ENCODE data around the gene CUTA.

CUTA gene

GRCh38 chr6:33467091-33467490 lies 49.2 kb upstream of the CUTA start:
- TF ChIP-seq ZNF610 (tag by site-specific recombination; IDR thresholded peaks at IDR 0.05; ENCODE audit: borderline replicate concordance) (no peak), ZNF37A (tag by site-specific recombination; IDR thresholded peaks at IDR 0.05) (no peak), ZNF148 (tag by site-specific recombination; IDR thresholded peaks at IDR 0.05; ENCODE audit: borderline replicate concordance) (no peak), ZNF423 (tag by site-specific recombination; IDR thresholded peaks at IDR 0.05) (no peak), ZNF146 (tag by site-specific recombination; IDR thresholded peaks at IDR 0.05) (no peak), ZNF394 (tag by site-specific recombination; IDR thresholded peaks at IDR 0.05; ENCODE audit: borderline replicate concordance) (no peak), ZNF391 (tag by site-specific recombination; IDR thresholded peaks at IDR 0.05; ENCODE audit: borderline replicate concordance, low read depth) (no peak), YY2 (tag by site-specific recombination; IDR thresholded peaks at IDR 0.05) (no peak), REPIN1 (tag by site-specific recombination; IDR thresholded peaks at IDR 0.05; ENCODE audit: low read depth) (no peak), ZBTB11 (tag by site-specific recombination; conservative IDR thresholded peaks at IDR 0.05; ENCODE audit: low read depth) (no peak), ZNF18 (tag by site-specific recombination; IDR thresholded peaks at IDR 0.05) (no peak), GLIS1 (tag by site-specific recombination; IDR thresholded peaks at IDR 0.05) (no peak), ZBTB26 (tag by site-specific recombination; optimal IDR thresholded peaks at IDR 0.05) (no peak), ZNF830 (tag by site-specific recombination; IDR thresholded peaks at IDR 0.05; ENCODE audit: low read depth) (no peak), ZFP41 (tag by site-specific recombination; IDR thresholded peaks at IDR 0.05; ENCODE audit: borderline replicate concordance) (no peak), ZNF544 (tag by site-specific recombination; IDR thresholded peaks at IDR 0.05) (no peak)
- no peaks in the 10 kb centered on the region for H3K9me3 ChIP-seq (ENCODE audit: control insufficient read depth, insufficient read depth, low read depth, low read length)
- ChIA-PET CTCF (interaction anchor here (0.6 to 1.2 kb wide), 3 partner anchors 21 to 277 kb away, joined by 3 to 4 read pairs (median 3); no protein-coding TSS in a partner anchor), POLR2A (interaction anchor here (2.4 kb wide), 1 partner anchor 12 kb away, joined by 11 read pairs; the partner anchor contains the start of gene ZBTB9)
- H3K4me1 ChIP-seq (ENCODE audit: control insufficient read depth, insufficient read depth, low read length), result no peaks in the 10 kb centered on the region
- no peak overlapping the region for H3K4me3 ChIP-seq (ENCODE audit: low read depth, low read length)
- H3K36me3 ChIP-seq (ENCODE audit: control insufficient read depth in 2 of 2, insufficient read depth in 1 of 2, low read length in 2 of 2), result no peaks in the 10 kb centered on the region
- H3K27ac ChIP-seq (ENCODE audit: extremely low read depth, low read depth, low read length), result no peak overlapping the region

Data from HEK293 (cell line).